SK-N-DZ (cell line): Measurements from ENCODE around the gene CX3CL1. TPM values are rescaled to one million over a fixed set of nuclear protein-coding genes. Genes with fewer than 3 reads are reported as not detected.
"Not testable (repeated sequence)": the region's sequence is repeated elsewhere in the genome, so short reads cannot be mapped to it uniquely, and the experiment has no call there.

Source experiments
- DNase-seq: peaks from one replicate; pipeline ENCODE4 v3.0.0-alpha.2; 2015; ENCODE audit warnings: low spot score
- polyA plus RNA-seq, 2 experiments: library from polyadenylated mRNA; depleted of rRNA; stranded (reverse); fragments of >200 nt; gene quantifications; 2 replicates each; pipeline ENCODE4 v1.2.3, GENCODE V29; 2014

CX3CL1 gene
- polyA plus RNA-seq (2014; cell fraction: cytosol; rRNA removed) = 0.61 and 1.1 TPM in 2 replicates
- 0.25 and 0.38 TPM in 2 replicates for polyA plus RNA-seq (2014; cell fraction: nucleus; rRNA removed)

DNA sequence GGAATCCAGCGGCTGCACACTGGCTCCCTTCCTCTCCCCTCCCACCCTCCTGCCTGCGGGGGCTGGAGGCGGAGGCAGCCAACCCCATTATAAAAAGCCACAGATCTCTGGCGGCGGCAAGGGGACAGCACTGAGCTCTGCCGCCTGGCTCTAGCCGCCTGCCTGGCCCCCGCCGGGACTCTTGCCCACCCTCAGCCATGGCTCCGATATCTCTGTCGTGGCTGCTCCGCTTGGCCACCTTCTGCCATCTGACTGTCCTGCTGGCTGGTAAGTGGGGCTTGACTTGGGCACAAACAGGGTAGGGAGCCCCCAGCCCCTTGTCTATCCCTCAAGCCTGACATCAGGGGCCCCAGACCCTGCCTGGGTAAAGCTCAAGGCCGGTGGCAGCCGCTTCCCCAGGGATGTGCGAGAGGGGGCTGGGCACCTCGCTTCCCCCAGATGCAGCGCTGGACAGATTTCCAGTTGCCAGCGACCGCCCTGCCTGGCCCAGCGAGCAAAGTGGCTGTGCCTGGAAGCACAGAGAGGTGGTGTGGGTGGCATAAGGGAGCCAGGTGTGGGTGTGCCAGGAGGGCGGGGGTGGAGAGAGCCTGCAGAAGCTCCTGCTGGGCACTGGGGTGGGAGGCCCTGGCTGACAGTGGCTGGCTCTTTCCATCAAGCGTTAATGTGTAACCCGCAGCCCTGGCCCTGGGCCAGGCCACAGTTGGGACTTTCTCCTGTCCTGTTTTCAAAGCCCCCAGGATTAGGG, at the start of gene CX3CL1:
Gene CX3CL1, plus strand, starts transcription at position 119 of the 745 bp plus-strand sequence. Its CDS starts 79 bp downstream, at position 198.
- peak; percentile 70 for DNase-seq

DNA sequence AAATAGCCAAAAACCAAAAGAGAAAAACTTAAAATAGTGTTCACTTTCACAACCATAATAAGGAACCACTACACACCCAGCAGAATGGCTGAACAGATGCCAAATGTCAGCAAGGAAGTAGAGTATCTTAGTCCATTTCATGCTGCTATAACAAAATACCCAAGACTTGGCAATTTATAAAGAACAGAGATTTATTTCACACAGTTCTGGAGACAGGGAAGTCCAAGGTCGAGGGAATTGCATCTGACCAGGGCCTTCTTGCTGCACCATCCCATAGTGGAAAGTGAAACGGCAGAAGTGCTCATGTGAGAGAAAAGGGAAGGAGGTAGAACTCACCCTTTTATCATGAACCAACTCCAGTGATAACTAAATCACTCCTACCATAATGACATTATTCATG, 47.5 kb upstream of the CX3CL1 start:
- DNase-seq = no peak

DNA sequence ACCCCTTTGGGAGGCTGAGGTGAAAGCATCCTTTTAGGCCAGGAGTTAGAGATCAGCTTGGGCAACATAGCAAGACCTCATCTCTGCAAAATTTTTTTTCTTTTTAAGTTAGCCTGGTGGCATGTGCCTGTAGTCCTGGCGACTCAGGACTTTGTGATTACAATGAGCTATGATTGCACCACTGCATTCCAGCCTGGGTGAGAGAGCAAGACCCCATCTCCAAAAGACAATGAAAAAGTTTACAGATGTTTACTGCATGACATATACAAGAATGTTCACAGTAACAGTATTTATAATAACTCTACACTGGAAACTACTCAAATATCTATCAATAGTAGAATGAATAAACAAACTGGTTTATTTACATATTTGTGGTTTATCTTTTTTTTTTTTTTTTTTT, 46.8 kb upstream of the CX3CL1 start:
- no peak for DNase-seq

- no peak for DNase-seq
Measured at GRCh38 chr16:57329718-57330327, 42.5 kb upstream of the CX3CL1 start.

DNA sequence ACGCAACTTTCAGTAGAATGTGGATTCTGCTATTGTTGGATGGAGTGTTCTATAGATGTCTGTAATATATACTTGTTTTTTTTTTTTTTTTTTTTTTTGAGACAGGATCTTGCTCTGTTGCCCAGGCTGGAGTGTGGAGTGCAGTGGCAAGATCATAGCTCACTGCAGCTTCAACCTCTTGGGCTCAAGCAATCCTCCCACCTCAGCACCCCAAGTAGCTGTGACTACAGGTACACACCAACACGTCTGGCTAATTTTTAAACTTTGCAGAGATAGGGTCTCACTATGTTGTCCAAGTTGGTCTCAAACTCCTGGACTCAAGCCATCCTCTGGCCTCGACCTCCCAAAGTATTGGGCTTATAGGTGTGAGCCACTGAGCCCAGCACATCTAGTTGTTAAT, 40.9 kb upstream of the CX3CL1 start:
- DNase-seq = no peak

DNA sequence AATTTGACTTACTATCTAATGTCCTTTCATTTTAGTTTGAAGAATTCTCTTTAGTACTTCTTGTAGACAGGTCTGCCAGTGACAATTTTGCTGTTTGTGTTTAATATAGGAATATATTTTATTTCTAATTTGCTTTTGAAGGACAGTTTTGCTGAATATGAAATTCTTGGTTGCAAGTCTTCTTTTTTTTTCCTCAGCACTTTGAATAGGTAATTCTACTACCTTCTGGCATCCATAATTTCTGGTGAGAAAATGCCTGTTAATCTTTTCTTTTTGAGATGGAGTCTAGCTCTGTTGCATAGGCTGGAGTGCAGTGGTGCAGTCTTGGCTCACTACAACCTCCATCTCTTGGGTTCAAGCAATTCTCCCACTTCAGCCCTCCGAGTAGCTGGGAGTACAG, 38.9 kb upstream of the CX3CL1 start:
- DNase-seq = no peak

DNA sequence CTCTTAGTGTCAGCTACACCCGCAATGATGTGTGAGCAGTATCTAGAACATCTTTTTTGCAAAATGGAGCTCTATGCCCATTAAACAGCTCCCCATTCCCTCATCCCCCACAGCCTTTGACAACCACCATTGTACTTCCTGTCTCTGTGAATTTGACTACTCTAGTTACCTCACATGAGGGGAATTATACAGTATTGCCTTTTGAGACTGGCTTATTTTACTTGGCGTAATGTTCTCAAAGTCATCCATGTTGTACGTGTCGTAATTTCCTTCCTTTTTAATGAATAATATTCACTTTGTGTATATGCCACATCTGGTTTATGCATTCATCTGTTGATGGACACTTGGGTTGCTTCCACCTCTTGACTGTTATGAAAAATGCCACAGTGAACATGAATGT, 36.9 kb upstream of the CX3CL1 start:
- no peak for DNase-seq

DNA sequence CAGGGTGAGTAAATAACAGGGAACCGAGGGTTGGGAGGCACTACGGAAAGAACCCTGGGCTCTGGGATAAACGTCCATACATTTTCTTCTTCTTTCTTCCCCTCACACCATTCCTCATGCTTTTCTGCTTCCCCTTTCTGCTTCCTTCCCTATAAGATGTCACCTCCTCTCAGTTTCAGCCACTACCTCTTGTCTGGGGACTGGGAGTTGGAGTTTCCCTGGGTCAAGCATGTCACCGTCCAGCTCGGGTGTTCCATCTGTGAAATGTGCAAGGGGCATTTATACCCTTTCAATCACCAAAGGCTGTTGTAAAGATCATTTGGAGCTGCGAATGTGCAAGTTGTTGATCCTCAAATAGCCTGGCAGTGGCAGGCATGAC, 31.2 kb upstream of the CX3CL1 start:
- no peak for DNase-seq

DNA sequence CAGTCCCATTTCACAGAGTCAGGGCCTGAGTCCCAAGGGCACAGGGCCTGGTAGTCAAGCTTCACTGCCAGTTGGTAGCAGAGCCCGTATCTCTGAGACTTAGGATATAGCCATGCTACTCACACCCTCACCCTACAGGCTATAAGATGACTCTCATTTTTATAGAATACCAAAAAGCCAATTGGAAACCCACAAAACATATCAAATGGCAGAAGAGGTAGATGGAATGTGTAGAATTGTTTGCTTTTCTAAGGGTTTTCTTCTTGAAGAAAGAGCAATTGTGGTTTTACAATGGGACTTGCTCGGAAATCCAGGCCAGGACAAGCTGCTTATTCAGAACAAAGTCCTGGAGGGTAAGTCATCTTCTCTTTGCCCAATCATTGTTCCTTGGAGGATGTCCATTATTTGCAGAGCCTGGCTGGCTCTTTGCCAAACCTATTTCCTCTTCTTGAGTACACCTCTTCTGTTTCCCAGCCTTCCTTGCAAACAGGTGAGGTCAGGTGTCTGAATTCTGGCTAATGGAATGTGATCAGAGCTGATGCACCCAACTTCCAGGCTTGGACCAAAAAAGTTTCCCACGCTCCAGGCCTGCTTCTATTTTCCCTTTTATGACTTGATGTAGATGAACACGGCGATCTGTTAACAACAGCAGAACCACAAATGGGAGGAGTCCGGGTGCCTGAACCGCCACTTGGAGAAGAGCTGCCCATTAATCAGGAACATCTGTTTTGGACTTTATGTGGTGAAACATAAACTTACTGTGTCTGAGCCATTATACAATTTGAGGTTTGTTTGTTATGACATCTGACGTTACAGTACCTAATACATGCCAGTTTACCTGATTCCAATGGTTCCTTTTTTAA, 30.6 kb upstream of the CX3CL1 start:
- no peak for DNase-seq

DNA sequence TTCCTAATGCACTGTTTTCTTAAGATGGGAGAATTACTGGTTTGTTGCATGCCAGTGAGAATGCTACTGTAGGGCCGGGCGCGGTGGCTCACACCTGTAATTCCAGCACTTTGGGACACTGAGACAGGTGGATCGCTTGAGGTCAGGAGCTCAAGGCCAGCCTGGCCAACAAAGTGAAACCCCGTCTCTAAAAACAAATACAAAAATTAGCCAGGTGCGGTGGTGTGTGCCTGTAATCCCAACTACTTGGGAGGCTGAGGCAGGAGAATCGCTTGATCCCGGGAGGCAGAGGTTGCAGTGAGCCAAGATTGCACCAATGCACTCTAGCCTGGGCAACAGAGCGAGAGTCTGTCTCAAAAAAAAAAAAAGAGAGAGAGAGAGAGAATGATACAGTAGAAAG, 29.7 kb upstream of the CX3CL1 start:
- DNase-seq = not testable (repeated sequence)

DNA sequence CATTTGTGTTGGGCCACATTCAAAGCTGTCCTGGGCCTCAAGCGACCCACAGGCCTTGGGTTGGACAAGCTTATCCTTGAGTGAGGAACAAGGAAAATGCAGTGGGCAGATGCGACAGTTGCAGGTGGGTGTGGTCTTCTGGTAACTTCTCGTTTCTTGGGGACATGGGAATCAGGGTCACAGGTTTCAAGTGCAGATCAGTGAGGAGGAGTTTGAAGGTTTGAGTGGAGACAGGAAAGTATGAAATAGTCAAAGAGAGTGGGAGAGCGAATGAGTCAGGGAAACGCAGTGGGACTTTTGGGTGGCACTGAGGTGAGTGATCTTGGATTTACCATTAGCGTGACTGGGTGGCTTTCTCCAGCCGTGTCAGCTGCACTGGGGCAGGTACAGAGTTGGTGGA, 29.1 kb upstream of the CX3CL1 start:
- no peak for DNase-seq

DNA sequence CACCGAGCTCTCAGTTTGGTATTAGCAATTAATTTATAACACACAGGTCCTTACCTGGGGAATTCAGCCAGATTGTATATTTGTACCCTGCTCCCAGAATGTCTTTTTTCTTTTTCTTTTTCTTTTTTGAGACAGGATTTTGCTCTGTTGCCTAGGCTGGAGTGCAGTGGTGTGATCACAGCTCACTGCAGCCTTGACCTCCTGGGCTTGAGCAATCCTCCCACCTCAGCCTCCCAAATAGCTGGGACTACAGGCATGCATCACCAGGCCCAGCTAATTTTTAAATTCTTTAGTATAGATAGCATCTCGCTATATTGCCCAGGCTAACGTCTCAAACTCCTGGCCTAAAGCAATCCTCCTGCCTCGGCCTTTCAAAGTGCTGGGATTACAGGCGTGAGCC, 28.2 kb upstream of the CX3CL1 start:
- not testable (repeated sequence) for DNase-seq

DNA sequence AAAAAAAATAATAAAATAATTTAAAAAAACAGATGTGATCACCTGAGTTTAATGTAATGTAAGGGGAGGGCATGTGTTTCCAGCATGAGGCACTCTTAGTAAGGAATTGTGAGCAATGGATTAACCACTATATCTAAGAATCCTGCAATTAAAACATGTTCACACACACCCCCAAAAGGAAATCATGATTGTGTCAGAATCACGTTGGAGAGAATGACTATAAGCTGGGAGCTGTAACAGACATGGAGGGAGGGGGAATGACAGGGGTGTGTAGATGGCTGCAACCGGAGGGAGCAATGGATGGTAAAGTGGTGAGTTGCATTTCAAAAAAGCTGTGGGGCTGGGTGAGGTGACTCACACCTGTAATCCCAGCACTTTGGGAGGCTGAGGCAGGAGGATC, 27.3 kb upstream of the CX3CL1 start:
- no peak for DNase-seq

GRCh38 chr16:57345666-57346204, 26.6 kb upstream of the CX3CL1 start:
- DNase-seq = no peak

GRCh38 chr16:57347858-57348257, 24.4 kb upstream of the CX3CL1 start:
- DNase-seq = no peak

- DNase-seq = no peak
Measured at GRCh38 chr16:57348327-57348726, 24.0 kb upstream of the CX3CL1 start.

GRCh38 chr16:57349212-57350031, 22.9 kb upstream of the CX3CL1 start:
- no peak for DNase-seq

- DNase-seq = no peak
Measured at GRCh38 chr16:57352636-57353047, 19.6 kb upstream of the CX3CL1 start.

GRCh38 chr16:57354311-57354710, 18.0 kb upstream of the CX3CL1 start:
- no peak for DNase-seq

DNA sequence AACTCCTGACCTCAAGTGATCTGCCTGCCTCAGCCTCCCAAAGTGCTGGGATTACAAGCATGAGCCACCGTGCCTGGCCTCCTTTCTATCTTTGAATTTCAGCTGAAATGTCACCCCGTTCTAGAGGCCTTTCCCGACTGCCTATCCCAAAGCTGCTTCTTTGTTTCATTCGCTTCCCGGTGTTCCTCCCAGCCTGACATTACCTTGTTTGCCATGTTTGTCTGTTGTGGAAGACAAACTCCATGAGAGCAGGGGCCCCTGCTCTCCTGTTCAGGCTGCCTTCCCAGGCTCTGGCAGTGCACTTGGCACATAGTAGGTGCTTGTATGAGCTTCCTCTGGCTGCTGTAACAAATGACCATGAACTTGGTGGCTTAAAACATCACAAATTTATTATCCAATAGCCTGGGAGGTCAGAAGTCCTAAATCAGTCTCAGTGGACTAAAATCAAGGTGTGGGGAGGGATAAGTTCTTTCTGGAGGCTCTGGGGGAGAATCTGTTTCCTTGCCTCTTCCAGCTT, 16.3 kb upstream of the CX3CL1 start:
- no peak for DNase-seq

DNA sequence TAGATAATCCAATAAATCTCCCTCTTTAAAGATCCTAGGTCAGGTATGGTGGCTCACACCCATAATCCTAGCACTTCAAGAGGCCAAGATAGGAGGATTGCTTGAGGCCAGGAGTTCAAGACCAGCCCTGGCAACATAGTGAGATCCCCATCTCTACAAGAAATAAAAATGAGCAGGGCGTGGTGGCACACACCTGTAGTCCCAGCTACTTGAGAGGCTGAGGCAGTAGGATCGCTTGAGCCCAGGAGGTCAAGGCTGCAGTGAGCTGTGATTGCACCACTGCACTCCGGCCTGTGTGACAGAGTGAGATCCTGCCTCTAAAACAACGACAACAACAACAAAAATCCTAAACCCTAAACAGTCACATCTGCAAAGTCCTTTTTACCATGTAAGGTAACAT, 15.7 kb upstream of the CX3CL1 start:
- DNase-seq = no peak
